Fibroblast of gingiva (primary cell): ENCODE data around the gene EIF3L.

Source experiments
- DNase-seq: peaks from one replicate; pipeline ENCODE4 v3.0.0-alpha.2; 2011; ENCODE audit warnings: low read depth

The EIF3L gene

DNA sequence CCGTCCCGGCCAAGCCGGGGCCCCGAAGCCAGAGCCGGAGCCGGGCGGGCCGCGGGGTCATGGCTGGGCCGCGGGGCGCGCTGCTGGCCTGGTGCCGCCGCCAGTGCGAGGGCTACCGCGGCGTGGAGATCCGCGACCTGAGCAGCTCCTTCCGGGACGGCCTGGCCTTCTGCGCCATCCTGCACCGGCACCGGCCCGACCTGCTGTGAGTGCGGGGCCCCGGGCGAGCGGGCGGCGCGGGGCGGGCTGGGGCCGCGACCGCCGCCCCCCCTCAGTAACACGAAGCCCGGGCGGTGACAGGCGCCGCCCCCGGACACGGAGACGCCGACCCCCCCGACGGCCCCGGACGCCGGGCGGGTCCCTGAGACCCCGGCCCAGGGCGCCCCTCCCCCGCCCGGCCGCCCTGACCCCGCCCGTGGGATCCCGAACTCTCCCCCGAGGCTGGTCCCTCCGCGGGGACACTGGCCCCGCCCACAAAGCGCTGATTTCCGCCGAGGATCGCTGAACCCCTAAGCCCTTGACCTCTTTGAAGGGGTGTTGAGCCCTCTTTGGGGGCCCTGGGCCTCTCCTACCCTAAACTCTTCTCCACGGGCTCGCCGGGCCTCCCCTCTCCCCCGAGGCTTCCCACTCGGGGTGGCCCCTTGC is 57.3 kb downstream of the EIF3L start:
- no peak for DNase-seq

DNA sequence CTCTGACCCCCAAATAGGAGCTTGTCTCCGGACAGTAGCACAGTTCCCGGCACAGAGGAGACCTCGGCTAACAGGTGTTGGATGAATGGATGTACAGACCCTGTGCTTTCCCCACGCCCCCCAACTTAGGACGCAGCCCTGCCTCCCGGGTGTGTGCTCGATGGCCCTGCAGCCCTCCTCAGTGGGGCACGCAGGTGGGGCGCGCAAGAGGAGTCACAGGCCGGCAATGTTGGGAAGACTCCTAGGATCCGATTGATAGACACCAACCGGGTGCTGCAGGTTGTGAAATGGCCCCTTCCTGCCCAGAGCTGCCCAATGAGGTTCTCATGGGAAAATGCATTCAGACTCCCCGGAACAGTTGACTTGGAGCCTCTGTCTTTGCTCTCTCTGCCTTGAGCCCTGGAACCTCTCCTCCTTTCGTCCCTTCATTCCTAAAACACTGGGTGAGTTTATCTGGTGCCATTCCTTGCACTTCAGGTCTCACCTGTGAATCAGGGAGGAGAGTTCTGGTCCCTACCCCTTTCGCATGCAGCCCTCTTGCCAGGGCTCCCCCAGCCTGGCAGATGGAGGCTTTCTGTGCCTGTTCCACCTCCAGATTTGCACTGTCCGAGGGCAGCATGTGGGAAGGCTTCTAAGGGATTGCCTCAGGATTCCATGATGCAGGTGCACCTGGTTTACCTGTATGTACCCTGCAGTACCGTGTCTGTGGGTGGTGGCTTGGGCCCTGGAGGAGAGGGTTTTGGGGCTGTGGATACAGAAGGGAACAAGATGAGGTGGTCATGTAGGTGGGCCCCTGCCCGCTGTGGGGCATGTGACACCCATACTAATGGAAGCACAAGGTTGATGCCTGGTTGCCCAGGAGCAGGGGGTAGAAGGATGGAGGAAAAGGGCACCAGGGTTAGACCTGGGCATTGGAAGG is 58.1 kb downstream of the EIF3L start:
- DNase-seq = peak; percentile 19

DNA sequence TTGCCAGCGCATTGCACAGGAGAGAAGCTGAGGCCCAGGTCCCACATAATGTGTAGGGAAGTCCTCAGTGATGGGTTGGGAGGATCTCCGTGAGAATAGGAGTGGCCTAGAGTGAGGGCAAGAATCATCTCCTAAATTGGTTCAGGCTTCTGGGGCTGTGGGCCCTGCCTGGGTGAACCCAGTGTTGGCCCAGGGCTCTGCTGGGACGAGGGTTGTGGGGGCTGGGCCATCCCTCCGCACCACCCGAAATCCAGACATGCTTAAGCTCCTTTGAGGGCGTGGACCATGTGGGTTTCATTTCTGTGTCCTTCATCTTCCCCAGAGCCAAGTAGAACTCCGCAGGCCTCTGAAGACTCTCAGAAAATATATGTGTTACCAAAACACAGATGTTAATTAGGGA is 60.5 kb downstream of the EIF3L start:
- DNase-seq = peak; percentile 39

DNA sequence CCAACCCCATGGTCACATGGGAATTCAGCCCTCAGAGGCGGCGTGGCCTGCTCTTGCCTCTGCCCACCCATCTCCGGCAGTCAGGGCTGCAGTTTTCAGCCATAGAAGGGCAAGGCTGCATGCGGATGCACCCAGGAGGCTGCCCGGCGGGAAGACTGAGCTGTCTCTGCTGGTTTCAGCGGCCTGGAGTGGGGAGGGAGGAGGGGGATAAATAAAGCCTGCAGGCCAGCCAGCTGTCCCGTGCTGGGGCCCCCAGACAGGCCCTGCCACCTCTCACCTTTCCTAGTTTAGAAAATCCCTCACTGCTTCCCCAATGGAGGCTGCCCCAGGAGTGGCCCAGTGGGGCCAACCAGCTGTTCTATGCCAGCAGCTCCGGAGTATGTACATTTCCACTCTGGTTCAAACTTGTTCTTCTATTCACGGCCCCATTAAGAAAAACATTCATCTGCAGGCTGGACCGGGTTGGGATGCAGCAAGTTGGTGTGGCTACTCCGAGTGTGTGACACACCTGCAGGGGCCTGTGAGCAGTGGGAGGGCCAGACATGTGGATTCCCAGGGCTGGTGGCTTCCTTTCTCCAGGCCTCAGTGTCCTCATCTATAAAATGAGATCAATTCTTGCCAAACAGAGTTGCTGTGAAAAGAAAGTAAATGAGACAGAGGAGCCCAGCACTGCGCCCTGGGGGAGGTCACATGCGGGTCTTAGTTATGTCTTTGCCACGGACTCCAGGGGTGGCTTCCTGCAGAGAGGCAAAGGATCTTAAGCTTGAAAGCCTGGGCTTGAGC is 61.9 kb downstream of the EIF3L start:
- DNase-seq = no peak

DNA sequence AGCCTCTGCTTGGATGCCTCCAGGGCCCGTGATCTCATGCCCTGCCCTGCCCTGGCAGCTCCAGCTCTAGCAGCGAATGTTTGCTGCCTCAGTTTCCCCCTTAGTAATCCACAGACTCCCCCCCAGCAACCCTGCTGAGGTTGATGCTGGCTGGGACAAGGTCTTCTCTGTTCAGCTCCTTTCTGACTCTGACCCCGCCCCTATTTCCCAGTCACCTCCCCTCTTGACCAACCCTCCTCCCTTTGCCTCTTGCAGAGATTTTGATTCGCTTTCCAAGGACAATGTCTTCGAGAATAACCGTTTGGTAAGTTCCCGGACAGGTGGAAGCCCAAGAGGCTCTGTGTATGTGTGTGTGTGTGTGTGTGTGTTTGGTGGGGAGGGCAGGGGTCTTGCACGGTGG is 62.5 kb downstream of the EIF3L start:
- no peak for DNase-seq

DNA sequence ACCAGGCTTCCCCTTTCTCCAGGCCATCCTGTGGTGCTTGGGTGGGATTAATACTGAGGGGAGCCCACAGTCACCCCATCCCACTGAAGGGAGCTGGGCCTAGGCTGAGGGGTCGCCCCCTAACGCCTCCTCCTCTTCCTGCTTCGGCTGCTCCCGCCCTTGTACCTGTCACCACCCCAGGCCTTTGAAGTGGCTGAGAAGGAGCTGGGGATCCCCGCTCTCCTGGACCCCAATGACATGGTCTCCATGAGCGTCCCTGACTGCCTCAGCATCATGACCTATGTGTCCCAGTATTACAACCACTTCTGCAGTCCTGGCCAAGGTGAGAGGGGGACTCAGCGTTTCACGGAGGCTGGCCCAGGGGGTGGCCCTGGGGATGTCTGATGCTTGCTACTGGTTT is 63.0 kb downstream of the EIF3L start:
- DNase-seq = no peak

DNA sequence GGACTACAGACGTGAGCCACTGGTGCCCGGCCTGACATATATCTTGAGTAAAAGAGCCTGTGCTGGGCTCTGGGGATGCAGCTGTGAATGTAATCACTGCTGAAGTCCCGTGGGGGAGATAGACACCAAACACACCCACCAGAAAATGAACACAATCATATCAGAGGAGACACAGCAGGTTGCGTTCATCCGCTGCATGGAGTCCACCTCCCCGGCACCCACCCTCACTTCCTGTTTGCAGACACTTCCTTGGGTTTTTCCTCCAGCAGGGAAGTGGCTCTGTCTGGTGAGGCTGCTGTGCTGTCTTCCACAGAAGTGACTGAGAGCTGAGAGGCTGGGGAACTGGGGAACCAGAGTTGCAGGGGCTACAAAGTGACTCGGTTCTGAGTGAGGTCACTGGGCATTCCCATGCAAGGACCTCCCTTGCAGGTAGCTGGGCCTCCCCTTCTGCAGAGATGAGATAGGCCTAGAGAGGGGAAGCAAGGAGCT is 64.1 kb downstream of the EIF3L start:
- DNase-seq = no peak

DNA sequence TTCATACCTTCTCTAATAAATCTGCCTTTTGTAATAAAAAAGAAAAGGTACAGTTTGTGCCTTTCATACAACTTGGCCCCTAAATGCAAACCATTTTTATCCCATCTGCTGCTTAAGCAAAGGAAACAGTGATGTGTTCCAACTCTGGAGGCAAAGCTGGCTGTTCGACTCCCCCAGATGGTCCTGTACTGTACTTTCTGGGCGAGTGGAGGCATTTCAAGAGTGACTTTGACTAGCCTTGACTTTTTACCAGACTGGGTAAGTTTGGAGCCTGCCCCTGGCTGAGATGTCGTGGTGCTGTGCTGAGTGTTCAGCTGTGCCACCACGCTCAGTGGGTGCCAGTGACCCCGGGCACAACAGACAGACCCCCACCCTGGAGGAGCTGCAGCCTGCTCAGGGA is 67.1 kb downstream of the EIF3L start:
- no peak for DNase-seq

DNA sequence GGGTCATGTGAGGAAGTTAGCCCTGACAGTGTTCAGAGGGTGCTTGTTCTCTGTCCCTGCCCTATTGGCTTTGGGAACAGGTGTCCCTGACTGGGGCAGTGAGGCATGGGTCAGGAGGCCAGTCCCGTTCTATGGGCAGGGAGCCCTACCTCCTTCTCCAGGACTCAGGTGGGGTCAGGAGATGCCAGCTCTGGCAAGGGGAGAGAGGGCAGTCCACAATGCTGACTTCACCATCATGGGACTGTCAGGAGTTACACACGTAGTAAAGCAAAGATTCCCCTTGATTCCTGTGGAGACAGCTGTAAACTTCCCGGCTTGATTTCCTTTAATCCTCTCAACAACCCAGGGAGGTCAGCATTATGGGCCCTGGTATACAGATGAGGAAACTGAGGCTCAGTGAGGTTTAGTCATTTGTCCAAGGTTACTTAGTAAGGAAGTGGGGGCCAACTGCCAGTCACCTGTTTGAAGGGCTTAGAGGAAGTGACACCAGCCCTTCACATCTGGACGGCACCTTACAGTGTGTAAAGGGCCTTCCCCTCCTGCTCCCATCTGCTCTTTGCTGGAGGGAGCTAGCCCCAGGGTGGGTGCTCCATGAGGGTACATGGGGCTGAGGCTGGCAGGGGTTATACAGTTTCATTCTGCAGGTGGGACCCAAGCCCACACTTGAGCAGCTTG is 68.8 kb downstream of the EIF3L start:
- DNase-seq = no peak

DNA sequence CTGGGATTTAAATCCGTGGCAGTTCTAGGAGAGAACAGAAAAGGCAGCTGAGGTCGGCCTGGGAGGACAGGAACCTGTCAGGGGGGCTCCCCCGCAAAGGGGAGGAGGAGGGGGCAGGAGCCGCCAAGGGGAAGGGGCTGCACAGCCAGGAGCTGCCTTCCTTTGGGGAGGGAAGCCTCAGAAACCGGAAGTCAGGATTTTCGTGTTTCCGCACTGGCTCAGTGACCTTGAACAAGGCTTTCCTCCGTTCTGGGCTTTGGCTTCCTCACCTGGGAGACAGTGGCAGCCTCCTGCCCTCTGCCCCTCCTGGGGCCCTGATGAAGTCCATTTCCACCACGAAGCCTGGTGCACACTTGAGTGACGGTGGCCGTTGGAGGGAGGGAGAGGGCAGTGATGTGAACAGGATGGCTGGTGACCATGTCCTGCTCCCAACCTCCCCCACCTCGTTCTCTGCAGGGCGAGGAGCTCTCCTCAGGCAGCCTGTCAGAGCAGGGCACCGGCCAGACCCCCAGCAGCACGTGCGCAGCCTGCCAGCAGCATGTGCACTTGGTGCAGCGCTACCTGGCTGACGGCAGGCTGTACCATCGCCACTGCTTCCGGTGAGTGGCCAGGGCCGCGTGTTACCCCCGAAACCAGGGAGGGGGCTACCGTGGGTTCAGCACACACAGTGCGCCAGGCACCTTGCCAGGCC is 69.5 kb downstream of the EIF3L start:
- DNase-seq = no peak

DNA sequence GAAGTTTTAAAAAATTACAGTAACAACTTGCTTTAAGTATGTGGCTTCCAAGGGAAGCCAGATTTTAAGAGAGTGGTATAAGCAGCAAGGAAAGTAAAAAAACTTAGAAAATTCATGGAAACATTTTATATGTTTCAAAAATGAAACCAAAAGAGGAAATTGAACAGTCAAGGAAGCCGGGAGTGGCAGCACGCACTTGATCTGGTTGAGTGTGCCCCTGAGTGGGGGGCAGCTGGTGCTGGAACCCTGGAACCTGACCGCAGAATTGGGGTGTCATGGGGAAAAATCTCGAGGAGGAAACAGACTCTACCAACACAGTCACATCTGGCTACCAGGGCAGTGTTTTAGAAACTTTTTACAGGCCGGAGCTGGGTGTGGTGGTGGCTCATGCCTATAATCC is 70.9 kb downstream of the EIF3L start:
- no peak for DNase-seq

DNA sequence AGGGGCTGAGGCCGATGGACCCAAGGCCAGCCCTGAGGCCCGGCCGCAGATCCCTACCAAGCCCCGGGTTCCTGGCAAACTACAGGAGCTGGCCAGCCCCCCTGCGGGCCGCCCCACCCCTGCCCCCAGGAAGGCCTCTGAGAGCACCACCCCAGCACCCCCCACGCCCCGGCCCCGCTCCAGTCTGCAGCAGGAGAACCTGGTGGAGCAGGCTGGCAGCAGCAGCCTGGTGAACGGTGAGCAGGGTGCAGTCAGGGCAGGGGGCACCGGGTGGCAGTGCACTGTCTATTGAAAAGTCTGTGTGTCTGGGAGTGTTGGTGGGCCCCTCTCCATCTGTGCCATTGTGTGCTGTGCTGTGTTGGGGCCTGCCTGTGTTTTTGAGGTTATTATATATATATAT is 73.0 kb downstream of the EIF3L start:
- DNase-seq = no peak

DNA sequence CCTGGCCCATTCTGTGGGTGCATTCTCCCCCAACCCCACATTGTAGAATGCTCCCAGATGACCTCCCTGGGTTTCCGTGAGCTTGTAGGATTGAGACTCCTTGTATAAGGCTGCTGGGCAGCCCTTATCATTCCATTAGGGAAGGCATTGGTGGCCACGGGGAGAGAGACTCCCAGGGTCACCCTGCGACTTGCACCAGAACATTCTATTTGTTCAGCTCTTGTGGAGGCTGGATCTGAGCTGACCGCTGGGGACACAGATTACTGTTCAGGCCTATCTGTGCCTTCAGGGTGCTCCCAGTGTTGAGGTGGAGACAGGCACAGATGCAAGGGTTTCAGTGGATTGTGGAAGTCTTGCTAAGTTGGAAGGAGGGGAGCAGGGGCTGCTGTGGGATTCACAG is 74.7 kb downstream of the EIF3L start:
- DNase-seq = no peak

DNA sequence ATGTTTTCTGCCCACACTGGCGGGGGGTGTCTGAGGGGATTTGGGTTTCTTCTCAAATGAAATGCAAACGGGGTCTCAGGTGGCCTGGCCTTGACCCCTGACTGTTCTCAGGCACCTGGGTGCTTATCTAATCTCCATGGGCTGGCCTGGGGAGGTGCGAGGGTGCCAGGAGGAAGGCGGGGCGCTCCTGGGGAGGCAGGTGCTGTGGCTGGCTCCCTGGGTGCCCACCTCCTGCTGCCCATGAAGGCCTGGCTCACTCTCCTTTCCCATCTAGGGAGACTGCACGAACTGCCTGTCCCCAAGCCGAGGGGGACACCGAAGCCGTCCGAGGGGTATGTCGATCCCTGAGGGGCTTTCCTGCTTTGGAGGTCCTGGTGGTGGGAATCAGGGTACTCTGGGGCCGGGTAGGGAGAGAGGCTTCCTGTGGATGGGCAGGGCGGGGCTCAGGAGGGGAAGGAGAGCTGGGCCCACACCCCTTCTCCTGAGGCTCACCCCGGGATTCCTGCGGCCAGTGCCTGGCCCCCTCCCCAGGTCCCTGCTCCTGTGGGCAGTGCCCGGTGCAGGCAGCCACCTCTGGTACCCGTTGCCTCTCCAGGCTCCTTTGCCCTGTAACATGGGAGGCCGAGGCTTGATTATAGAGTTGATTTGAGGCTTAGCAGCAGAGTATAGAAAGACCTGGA is 75.3 kb downstream of the EIF3L start:
- no peak for DNase-seq

DNA sequence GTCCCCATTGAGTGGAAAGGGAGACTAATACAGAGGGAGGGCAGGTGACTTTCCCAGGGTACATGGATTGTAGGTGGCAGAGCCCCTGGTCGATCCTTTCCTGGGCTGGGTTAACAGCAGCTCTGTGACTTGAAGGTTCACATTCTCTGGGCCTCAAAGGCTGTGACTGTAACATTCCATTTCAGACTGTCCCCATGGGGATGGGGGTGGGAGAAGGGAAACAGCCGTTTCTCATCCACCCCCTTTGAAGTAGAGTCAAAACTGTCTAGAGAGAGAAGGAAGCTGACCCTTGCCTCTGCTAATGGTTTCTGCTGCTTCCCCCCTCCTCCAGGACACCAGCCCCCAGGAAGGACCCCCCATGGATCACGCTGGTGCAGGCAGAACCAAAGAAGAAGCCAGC is 76.1 kb downstream of the EIF3L start:
- DNase-seq = no peak

DNA sequence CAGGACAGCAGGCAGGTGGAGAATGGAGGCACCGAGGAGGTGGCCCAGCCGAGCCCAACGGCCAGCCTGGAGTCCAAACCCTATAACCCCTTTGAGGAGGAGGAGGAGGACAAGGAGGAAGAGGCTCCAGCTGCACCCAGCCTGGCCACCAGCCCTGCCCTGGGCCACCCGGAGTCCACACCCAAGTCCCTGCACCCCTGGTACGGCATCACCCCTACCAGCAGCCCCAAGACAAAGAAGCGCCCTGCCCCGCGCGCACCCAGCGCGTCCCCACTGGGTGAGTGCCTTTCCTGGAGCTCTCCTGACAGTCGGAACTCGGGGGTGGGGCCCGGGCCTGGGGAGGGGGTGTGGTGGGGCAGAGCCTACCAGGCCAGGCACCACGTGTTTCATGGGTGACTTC is 76.5 kb downstream of the EIF3L start:
- no peak for DNase-seq

DNA sequence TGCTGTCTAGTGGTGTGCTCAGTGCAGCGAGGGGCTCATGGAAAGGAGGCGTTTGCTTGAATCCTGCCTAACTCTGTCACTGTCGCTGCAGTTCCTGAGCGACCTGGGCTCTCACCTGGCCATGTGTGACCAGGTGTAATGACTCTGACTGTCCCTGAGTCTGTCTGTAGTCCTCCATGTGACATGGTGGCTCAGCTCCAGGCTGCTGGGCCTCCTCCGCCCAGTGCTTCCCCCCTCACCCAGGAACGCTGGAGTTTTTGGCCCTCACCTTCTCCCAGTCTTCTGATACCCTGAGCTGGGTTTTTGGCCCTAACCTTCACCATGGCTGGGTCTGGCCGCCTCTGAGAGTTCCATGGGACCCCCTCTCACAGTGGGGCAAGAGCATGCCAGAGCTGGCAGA is 77.1 kb downstream of the EIF3L start:
- DNase-seq = no peak

DNA sequence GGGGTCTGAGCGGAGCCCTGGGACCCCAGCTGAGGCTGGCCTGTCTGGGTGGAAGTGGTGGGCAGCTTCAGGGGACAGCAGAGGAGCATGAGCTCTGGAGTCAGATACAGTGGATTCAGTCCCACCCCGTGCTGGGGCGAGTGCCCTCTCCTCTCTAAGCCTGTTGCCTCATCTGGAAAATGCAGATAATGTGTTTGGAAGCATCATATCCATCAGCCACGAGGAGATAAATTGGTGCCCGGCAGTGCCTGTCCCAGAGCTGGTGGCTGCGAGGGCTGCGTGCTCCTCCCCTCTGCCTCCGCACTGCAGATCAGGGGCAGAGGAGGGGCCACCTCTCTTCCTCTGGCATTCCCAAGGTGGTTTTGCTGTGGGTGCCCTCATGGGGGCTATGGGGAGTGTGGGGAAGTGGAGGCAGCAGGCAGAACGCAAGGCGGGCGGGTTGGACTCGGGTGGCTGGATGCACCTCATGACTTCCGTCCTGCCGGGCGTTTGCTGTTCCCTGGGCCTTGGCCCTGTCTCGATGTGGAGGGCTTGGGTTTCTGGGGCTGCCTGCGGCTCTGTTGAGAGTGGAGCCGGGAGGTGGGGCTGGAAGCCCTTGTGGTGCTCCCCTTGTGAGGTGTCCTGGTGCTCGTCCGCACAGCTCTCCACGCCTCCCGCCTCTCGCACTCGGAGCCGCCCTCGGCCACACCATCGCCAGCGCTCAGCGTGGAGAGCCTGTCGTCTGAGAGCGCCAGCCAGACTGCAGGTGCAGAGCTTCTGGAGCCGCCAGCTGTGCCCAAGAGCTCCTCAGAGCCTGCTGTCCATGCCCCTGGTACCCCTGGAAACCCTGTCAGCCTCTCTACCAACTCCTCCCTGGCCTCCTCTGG is 77.8 kb downstream of the EIF3L start:
- no peak for DNase-seq

DNA sequence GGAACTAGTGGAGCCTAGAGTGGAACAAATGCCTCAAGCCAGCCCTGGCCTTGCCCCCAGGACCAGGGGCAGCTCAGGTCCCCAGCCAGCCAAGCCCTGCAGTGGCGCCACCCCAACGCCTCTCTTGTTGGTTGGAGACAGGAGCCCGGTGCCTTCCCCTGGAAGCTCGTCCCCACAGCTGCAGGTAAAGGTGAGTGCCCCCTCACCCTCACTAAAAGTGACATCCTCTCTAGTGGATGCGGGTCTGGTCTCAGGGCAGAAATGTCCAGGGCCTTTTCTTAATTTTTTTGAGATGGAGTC is 78.4 kb downstream of the EIF3L start:
- no peak for DNase-seq

DNA sequence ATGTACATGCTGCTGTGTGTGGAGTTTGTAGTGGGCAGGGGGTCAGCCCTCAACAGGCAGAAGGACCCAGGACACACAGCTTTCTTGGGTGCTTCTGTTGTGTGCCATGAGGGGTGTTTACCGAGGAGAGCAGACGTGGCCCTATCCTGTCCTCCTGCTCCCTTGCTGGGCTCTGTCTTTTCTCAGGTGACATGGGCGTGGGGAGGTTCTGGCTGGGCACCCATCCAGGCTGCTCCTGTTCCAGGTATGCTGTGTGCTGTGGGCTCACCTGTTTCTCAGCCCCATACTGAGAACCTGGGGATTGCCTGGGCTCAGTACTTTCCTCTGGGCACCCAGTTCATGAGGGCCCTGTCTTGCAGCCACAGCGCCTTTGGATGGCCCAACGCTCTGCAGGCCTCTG is 80.2 kb downstream of the EIF3L start:
- DNase-seq = no peak
